Endothelial cell of coronary artery (primary cell): ENCODE measurements around the gene CX3CL1. TPM values are rescaled to one million over a fixed set of nuclear protein-coding genes. Genes with fewer than 3 reads are reported as not detected.

Source experiments
- total RNA-seq: library from RNA; depleted of rRNA; stranded (reverse); fragments of >200 nt; gene quantifications from 2 replicates; pipeline ENCODE4 v1.2.3, GENCODE V29; 2014

CX3CL1 gene
- total RNA-seq = 2.2 and 5.8 TPM in 2 replicates

GRCh38 chr16:57372372-57373116 lies at the start of gene CX3CL1:
CX3CL1 (plus strand) TSS chr16:57372490; CDS start chr16:57372569, 79 bp downstream.

GRCh38 chr16:57358527-57359095 lies 13.7 kb upstream of the CX3CL1 start, which contains the start of gene CCL22:
CCL22 (plus strand) TSS chr16:57358783; CDS start chr16:57358817, 34 bp downstream.

GRCh38 chr16:57403965-57404817 lies 31.9 kb downstream of the CX3CL1 start, which contains the start of gene CCL17:
CCL17 (plus strand) TSS chr16:57404767; CDS start chr16:57413933, 9,166 bp downstream.

Other genes starting within 250 kb of the CX3CL1 start
- 59.7 and 77.9 TPM in 2 replicates for gene PSME3IP1, start 186.5 kb upstream of the CX3CL1 start, total RNA-seq
- gene RSPRY1, start 186.2 kb upstream of the CX3CL1 start, total RNA-seq = 47.6 and 64.1 TPM in 2 replicates
- gene ARL2BP, start 127.2 kb upstream of the CX3CL1 start, total RNA-seq = 52.5 and 72.0 TPM in 2 replicates
- gene PLLP, start 87.8 kb upstream of the CX3CL1 start, total RNA-seq = 2.8 and 7.4 TPM in 2 replicates
- gene CCL22, start 13.7 kb upstream of the CX3CL1 start, total RNA-seq = not detected in 2 replicates
- not detected in 2 replicates for gene CCL17, start 32.3 kb downstream of the CX3CL1 start, total RNA-seq
- 71.7 and 76.7 TPM in 2 replicates for gene CIAPIN1, start 74.9 kb downstream of the CX3CL1 start, total RNA-seq
- gene COQ9, start 75.0 kb downstream of the CX3CL1 start, total RNA-seq = 48.2 and 55.7 TPM in 2 replicates
- gene POLR2C, start 90.2 kb downstream of the CX3CL1 start, total RNA-seq = 106 and 110 TPM in 2 replicates
- gene DOK4, start 114.0 kb downstream of the CX3CL1 start, total RNA-seq = 24.0 and 25.1 TPM in 2 replicates
- 9.9 and 14.5 TPM in 2 replicates for gene CCDC102A, start 164.1 kb downstream of the CX3CL1 start, total RNA-seq
- gene ADGRG5, start 170.2 kb downstream of the CX3CL1 start, total RNA-seq = not detected in 2 replicates